Stromal cell of bone marrow (primary cell): ENCODE measurements around the gene PACS2.
"Not testable (repeated sequence)": the region's sequence is repeated elsewhere in the genome, so short reads cannot be mapped to it uniquely, and the experiment has no call there.

Source experiments
- DNase-seq: peaks from one replicate; pipeline ENCODE4 v3.0.0-alpha.2; 2012; ENCODE audit warnings: low read depth

PACS2 gene

DNA sequence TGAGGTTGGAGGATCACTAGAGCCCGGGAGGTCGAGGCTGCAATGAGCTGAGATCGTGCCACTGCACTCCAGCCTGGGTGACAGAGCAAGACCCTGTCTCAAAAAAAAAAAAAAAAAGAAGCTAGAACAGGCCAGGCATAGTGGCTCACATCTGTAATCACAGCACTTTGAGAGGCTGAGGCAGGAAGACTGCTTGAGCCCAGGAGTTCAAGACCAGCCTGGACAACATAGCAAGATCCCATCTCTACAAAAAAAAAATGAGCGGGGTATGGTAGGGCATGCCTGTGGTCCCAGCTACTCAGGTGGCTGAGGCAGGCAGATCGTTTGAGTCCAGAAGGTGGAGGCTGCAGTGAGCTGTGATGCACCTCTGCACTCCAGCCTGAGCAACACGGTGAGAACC lies 25.6 kb upstream of the PACS2 start:
- DNase-seq = not testable (repeated sequence)

DNA sequence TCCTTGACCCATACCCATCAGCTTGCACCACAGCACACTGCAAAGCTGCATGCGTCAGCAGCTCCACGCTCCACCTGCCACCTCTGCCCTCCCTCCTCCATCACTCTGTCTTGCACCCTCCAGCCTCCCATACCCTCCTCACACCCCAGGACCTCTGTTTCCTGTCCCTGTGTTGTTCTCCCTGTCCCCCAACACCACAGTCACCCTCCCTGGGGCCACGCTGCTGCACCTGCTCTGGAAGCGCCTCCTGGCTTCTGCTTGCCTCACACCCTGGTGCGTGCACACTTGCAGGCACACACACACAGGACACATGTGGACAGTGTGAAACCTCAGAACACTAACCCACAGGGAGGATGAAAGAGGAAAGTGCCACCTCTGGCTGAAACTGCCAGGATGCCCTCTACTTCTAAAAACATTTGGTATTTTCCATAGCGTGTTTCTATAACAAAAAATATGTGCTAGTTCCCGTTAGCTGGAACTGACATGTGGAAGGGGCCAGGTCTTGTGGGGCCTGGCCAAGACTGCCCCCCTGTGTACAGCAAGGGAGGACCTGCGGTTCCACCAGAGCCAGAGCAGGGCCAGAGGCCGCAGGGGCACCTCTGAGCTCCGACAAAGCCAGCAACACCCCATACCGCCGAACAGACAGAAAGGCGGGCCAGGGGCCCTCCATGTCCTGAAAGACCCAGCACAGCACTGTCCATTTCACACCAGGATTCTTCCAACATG lies 23.8 kb upstream of the PACS2 start:
- DNase-seq = no peak

GRCh38 chr14:105292826-105293711 lies 21.5 kb upstream of the PACS2 start:
- DNase-seq = no peak

- DNase-seq = no peak
Measured at GRCh38 chr14:105294142-105294597, 20.4 kb upstream of the PACS2 start.

GRCh38 chr14:105297311-105297710 lies 17.2 kb upstream of the PACS2 start:
- DNase-seq = not testable (repeated sequence)

DNA sequence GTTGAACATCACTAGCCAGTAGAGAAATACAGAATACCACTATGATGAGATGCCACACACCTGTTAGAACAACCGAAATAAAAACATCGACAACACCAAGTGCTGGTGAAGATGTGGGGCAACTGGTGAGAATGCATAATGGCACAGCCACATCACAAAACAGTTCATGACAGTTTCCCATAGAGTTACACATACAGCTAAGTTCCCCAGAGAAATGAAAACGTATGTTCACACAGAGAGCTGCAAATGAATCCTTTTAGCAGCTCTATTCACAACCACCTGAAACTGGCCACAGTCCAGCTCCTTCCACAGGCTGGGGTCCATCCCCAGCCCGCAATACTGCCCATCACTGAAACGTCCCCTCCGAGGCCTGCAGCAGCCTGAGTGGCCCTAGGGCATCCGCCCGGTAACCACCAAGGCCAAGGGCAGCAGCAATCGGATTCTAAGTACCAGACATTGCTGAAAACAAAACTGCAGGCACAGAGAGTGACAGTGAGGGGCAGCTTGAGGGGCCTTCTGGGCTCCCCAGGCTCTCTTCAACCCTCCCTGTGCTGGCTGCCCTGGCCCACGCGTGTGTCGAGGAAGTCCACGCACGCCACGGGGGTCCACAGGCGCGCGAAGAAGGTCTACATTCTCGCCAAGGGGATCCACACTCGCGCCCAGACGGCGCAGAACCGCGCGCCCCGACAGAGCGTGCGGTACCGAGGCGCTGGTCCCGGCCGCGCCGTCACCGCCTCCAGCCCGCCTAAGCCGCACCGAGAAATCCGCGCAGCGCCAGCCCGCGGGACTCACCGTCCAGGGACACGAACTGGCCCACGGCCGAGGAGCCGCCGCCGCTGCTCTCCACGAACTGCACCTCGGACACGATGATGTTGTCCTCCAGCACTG lies 14.7 kb upstream of the PACS2 start:
- no peak for DNase-seq

DNA sequence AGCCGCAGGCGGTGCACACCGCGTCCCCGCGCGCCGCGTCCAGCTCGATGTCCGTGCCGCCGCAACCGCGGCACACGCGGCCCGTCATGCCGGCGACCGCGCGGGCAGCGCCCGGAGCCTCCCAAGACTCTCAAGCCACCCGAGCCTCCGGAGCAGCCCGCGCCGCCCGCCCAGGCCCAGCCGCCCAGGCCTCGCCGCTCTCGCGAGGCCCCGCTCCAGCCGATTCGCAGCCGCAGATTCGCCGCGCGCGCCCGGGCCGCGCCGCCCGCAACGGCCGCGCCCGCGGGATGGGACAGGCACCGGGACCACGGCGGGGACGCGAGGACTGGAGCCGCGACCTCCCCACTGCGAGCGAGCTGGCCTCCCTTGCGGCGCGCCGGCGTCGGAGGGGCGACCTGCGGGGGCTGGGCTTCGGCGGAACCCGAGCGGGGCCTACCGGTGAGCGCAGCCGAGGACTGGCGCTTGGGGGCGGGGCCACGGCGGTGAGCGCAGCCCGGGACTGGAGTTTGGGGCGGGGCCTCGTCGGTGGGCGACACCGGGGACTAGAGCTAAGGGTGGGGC lies 13.9 kb upstream of the PACS2 start, which contains the start of gene BRF1:
Gene BRF1 (minus strand): TSS at position 460 of the 561 bp plus-strand sequence. CDS start 372 bp downstream, at position 88.
- peak; percentile 78 for DNase-seq

GRCh38 chr14:105301103-105301914 lies 13.2 kb upstream of the PACS2 start:
- DNase-seq = peak; percentile 83

- not testable (repeated sequence) for DNase-seq
Measured at GRCh38 chr14:105301915-105302249, 12.7 kb upstream of the PACS2 start.

DNA sequence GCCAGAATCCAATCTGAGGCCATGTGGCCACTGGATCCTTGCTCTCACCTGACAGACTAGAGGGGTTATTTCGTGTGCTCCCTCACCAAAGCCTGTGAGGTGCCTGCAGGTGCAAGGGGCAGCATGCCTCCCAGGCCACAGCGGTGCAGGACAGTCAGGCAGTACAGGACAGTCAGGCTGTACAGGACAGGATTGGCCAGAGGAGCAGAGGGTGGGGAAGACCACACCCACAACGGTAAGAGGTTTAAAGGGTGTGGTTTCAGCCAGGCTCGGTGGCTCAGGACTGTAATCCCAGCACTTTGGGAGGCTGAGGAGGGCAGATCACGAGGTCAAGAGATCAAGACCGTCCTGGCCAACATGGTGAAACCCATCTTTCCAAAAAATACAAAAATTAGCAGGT lies 10.6 kb upstream of the PACS2 start:
- no peak for DNase-seq

- no peak for DNase-seq
Measured at GRCh38 chr14:105304565-105304964, 10.0 kb upstream of the PACS2 start.

GRCh38 chr14:105305345-105305744 lies 9.2 kb upstream of the PACS2 start:
- DNase-seq = no peak

- DNase-seq = no peak
Measured at GRCh38 chr14:105305791-105306190, 8.8 kb upstream of the PACS2 start.

- DNase-seq = no peak
Measured at GRCh38 chr14:105307052-105307727, 7.4 kb upstream of the PACS2 start.

- DNase-seq = no peak
Measured at GRCh38 chr14:105309371-105309770, 5.2 kb upstream of the PACS2 start.

GRCh38 chr14:105311838-105312237 lies 2.7 kb upstream of the PACS2 start:
- no peak for DNase-seq

GRCh38 chr14:105312973-105313372 lies 1.6 kb upstream of the PACS2 start:
- no peak for DNase-seq

DNA sequence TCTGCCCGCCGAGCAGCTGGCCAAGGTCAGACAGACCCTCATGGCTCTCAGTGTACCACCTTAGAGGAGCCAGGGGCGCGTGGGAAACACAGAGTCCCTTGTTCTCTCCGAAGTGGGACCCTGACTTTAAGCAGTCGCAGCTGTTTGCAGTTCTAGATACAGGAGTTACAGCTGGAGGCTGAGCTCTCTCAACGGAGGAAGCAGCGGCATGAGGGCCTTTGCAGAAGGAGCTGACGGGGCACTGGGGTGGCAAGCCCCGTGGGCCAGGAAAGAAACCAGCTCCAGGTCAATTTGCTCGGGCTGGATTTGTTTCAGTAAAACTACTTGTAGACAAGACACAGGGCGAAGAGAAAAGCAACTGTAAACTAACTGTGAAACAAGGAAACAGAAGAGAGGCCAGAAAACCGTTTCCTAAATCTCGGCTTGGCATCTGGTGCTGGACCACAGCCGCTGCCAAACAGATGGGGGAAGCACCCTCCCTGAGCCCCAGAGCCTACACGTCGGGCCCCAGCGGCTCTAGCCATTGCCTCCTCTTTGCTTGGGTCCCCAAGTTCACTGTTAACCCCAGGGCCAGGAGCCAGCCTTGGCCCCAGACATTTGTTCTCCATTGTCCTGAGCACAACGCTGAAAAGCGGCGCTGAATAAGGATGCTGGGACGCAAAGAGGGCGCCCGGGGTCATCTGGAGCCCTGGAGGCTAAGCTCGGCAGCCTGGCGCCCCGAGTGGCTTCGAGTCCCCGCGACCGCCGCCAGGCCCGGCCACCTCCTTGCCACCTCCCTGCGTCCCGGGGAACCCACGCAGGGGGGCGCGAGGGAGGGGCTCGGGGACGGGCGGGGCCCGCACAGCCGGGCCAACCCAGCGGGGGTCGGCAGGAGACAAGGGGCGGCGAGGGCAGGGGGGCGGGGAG lies 914 bp upstream of the PACS2 start:
- DNase-seq = no peak

- no peak for DNase-seq
Measured at GRCh38 chr14:105315211-105315721, 718 bp downstream of the PACS2 start.
